ENCODE data around the gene ALG10. TPM values are rescaled to one million over a fixed set of nuclear protein-coding genes. Genes with fewer than 3 reads are reported as not detected.

ALG10 gene
- total and polyA plus RNA-seq, 2 donors (not counting 3 experiments of a cell fraction or from before 2014, with no cell fraction given) = 6.3 to 13.2 TPM

DNA sequence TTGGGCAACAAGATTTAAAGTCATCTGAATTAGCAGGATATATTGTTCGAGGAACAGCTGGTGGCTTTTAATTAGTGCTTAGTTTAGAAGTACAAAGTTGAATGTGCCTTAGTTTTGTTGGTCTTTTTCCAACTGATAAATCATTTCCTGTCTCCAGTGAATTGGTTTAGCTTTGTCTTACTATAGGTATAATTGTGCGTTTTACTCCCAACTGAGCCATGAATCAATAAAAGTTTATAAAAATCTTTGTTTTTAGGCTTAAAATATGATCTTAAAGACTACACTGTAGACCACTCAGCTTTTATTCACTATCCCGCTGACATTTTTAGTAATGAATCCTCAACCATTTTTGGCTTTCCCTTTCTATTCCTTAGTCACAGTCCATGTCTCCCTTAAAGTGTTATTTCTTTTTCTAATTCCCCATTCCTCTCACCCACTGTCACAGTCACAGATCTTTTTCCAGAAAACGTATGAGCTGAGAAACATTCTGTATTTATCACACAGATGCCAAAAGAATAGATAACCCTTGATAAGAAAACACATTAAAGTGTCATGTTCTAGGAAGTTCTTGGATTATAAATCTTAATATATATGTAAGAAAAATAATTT lies 34.0 kb upstream of the ALG10 start:
- H4K20me1 ChIP-seq (replicated peaks; ENCODE audit: control insufficient read depth, extremely low read depth, insufficient read depth, low read length) = no peaks in the 10 kb centered on the region
- no peaks in the 10 kb centered on the region for H3K9me3 ChIP-seq (replicated peaks; ENCODE audit: control insufficient read depth, insufficient read depth, low read length)
- no peak for FAIRE-seq
- no peak overlapping the region for H2AFZ ChIP-seq (ENCODE audit: low read depth, low read length)
- H3K4me1 ChIP-seq (ENCODE audit: control insufficient read depth, extremely low read depth, insufficient read depth, low read length) = no peaks in the 10 kb centered on the region
- ChIA-PET POLR2A (no interaction called here), CTCF (no interaction called here)
- H3K4me2 ChIP-seq (ENCODE audit: insufficient read depth, low read length) = no peak overlapping the region
- intact Hi-C loops (cut with micrococcal nuclease) = no loop called here
- no peak overlapping the region for H3K4me3 ChIP-seq (replicated peaks in 1 of 3; ENCODE audit: insufficient read depth in 1 of 3, low read depth in 1 of 3, low read length in 3 of 3)
- dilution Hi-C loops (cut with MboI; ENCODE audit: extremely low pct_ligation_motif_present, low sequenced_read_pairs) = no loop called here
- BruUV-seq (replicated peaks) = TSS peak; percentile 93
- H3K9me1 ChIP-seq (replicated peaks; ENCODE audit: control insufficient read depth, extremely low read depth, insufficient read depth, low read length) = no peaks in the 10 kb centered on the region
- H3K27ac ChIP-seq (ENCODE audit: insufficient read depth, low read depth, low read length) = no peak overlapping the region
- no peaks in the 10 kb centered on the region for H3K79me2 ChIP-seq (ENCODE audit: control insufficient read depth, insufficient read depth, low read length)
- H3K9ac ChIP-seq (replicated peaks; ENCODE audit: extremely low read depth, insufficient read depth, low read length) = no peak overlapping the region
- no peak for DNase-seq (ENCODE audit: low read depth, low spot score)
- H3K36me3 ChIP-seq (ENCODE audit: control insufficient read depth in 2 of 2, extremely low read depth in 1 of 2, insufficient read depth in 2 of 2, low read length in 2 of 2) = no peaks in the 10 kb centered on the region
- TF ChIP-seq GATA2 (IDR thresholded peaks at IDR 0.05; ENCODE audit: insufficient read depth, insufficient read length, low read depth, low read length) = no peak
- TF ChIP-seq JUN (IDR thresholded peaks at IDR 0.05; ENCODE audit: borderline replicate concordance, insufficient read depth, insufficient read length, low read depth) = no peak
- TF ChIP-seq FOS (IDR thresholded peaks at IDR 0.05; ENCODE audit: borderline replicate concordance, insufficient read depth, low read length) = no peak
- TF ChIP-seq, protein P1, sequence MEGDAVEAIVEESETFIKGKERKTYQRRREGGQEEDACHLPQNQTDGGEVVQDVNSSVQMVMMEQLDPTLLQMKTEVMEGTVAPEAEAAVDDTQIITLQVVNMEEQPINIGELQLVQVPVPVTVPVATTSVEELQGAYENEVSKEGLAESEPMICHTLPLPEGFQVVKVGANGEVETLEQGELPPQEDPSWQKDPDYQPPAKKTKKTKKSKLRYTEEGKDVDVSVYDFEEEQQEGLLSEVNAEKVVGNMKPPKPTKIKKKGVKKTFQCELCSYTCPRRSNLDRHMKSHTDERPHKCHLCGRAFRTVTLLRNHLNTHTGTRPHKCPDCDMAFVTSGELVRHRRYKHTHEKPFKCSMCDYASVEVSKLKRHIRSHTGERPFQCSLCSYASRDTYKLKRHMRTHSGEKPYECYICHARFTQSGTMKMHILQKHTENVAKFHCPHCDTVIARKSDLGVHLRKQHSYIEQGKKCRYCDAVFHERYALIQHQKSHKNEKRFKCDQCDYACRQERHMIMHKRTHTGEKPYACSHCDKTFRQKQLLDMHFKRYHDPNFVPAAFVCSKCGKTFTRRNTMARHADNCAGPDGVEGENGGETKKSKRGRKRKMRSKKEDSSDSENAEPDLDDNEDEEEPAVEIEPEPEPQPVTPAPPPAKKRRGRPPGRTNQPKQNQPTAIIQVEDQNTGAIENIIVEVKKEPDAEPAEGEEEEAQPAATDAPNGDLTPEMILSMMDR (IDR thresholded peaks at IDR 0.05; ENCODE audit: extremely low read depth in 1 of 2, insufficient read depth in 1 of 2, low read depth in 1 of 2, low read length in 2 of 2) = no peak
- TF ChIP-seq POLR2A (IDR thresholded peaks at IDR 0.05; ENCODE audit: low read depth, low read length) = no peak
- TF ChIP-seq EZH2 (IDR thresholded peaks at IDR 0.05; ENCODE audit: borderline replicate concordance, low read depth, low read length, severe bottlenecking) = no peak
- no peak for TF ChIP-seq POLR2AphosphoS5 (IDR thresholded peaks at IDR 0.05; ENCODE audit: insufficient read depth, low read depth, low read length)
- TF ChIP-seq MYC (IDR thresholded peaks at IDR 0.05; ENCODE audit: low read depth, low read length) = no peak
- no peak for TF ChIP-seq MAX (IDR thresholded peaks at IDR 0.05; ENCODE audit: insufficient read depth, insufficient read length)
- no peaks in the 10 kb centered on the region for H3K27me3 ChIP-seq (ENCODE audit: control insufficient read depth in 2 of 2, insufficient read depth in 2 of 2, low read length in 2 of 2)

Measured in endothelial cell of umbilical vein (primary cell).